NCI-H345 (cell line): Measurements from ENCODE around the gene ARHGAP42.
"Not testable (repeated sequence)": the region's sequence is repeated elsewhere in the genome, so short reads cannot be mapped to it uniquely, and the experiment has no call there.

Experiments used
- DNase-seq: peaks from one replicate; lab custom pipeline; 2025; lab: John Stamatoyannopoulos, UW

ARHGAP42 gene

GRCh38 chr11:100726680-100727079, 39.6 kb downstream of the ARHGAP42 start:
- no peak for DNase-seq

- no peak for DNase-seq
Observed at GRCh38 chr11:100727410-100727809, 40.3 kb downstream of the ARHGAP42 start.

GRCh38 chr11:100730266-100730665, 43.2 kb downstream of the ARHGAP42 start:
- DNase-seq = no peak

- no peak for DNase-seq
Observed at GRCh38 chr11:100731471-100731870, 44.4 kb downstream of the ARHGAP42 start.

- DNase-seq = no peak
Observed at GRCh38 chr11:100732949-100733348, 45.9 kb downstream of the ARHGAP42 start.

GRCh38 chr11:100734743-100735527, 47.8 kb downstream of the ARHGAP42 start:
- DNase-seq = no peak

- DNase-seq = no peak
Observed at GRCh38 chr11:100735949-100736675, 49.0 kb downstream of the ARHGAP42 start.

GRCh38 chr11:100738701-100739270, 51.7 kb downstream of the ARHGAP42 start:
- DNase-seq = no peak

DNA sequence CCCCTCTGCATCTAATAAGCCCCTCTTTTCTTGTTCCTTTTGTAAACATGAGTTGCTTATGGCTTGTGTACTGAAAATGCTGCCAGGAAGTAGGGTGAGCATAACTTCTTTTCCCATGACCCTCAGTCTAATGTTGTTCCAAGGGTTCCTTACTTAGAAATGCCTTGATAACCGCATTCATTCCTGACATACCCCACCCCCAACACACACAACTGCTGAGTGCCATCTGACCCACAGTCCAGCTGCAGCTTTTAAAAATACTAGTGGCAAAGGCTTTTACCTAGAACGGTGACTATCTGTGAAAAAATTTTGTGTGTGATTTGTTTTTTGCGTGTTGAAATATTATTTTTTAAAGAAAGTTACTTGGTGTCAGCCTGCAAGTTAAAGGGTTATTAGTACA, 52.6 kb downstream of the ARHGAP42 start:
- no peak for DNase-seq

GRCh38 chr11:100740440-100740839, 53.4 kb downstream of the ARHGAP42 start:
- no peak for DNase-seq

DNA sequence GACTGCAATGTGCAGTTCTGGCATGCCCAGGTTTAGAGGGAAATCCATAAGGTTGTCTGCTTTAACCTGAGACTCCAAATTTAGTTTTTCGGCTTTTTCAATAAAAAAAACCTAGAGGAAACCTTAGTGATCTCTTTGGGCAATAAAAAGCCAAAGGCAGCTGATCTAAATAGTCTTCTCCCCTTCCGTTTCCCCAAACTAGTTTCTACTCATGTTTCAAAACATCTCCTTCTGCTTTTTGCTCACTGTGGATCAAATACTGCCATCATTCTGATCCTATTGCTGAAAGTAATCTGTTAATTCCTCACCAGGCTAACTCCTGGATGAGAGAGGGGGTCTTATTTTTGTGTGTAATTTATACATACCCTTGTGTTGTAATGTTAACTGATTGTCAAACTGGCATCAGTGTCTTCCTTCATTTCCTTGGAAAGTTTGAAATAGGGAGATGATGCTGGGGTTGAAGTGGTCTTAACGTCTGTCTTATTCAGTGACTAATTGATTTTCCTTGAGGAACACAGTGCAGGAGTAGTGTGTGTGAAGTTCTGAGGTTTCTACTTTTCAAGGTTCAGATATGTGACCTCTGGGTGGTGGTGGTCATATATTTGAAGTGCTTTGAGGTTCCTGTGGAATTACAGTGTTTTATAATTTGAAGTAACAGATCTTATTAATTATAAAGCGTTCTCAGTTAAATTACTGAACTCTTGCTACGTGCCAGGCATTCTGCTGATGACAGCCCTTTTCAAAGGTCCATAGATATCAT, 55.0 kb downstream of the ARHGAP42 start:
- no peak for DNase-seq

GRCh38 chr11:100746448-100746847, 59.4 kb downstream of the ARHGAP42 start:
- no peak for DNase-seq

DNA sequence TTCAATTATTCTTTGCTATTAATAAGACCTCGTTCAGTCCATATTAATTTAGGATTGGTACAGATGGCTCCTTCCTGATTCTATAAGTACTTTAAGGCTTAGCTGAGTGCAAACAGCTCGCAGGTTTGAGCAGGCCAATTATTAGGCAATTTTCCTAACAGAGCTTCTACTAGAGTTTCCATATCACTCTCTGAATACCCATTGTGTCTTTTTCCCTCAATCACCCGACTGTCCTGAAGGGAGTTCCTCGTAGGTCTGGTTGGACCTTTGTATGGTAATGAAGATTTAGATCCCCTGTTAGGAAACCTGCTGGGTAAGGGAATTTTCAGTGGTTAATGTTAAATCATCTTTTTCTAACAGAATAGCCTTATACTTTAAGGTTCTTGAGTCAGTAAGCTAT, 61.1 kb downstream of the ARHGAP42 start:
- DNase-seq = no peak

- DNase-seq = not testable (repeated sequence)
Observed at GRCh38 chr11:100749887-100750565, 62.9 kb downstream of the ARHGAP42 start.

- DNase-seq = not testable (repeated sequence)
Observed at GRCh38 chr11:100750566-100750891, 63.4 kb downstream of the ARHGAP42 start.

DNA sequence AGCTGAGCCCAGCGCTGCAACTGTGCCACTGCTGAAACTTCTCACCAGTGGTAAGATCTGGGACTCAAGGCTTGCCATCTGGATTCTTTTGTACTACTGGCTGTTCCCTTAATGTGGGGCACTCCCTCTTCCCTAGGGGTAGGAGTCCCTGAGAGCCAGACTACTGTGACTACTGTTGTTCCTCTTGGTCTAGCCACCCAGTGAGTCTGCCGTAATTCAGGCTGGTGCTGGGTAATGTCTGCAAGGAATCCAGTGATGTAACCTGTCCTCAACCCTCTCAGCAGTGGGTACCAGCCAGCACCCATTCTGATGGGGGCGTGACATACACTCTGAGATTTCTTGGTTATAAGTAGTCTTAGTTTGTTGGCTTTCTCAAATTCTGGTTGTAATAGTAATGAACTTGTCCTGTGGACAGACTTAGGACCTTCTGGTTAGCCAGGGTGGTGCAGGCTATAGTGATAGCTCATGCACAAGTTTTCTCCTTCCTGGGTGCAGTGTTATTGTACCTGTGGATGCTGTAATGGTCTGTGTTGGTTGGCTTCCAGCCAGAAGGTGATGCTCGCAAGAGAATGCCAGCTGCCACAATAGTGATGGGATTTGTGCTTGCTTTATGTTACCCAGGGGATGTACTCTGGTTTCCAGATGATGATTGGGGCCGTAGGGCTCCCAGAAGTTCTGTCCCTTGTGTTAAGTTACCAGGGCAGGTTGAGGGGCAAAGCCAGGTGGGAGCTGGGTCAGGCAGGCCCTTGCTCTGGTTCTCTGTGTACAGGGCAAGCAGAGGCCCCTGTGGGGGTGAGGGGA, 65.5 kb downstream of the ARHGAP42 start:
- DNase-seq = peak; percentile 78

- peak; percentile 42 for DNase-seq
Observed at GRCh38 chr11:100753172-100753543, 66.1 kb downstream of the ARHGAP42 start.

GRCh38 chr11:100753571-100753970, 66.5 kb downstream of the ARHGAP42 start:
- DNase-seq = no peak

GRCh38 chr11:100756559-100756958, 69.5 kb downstream of the ARHGAP42 start:
- DNase-seq = peak; percentile 58

- no peak for DNase-seq
Observed at GRCh38 chr11:100757646-100758045, 70.6 kb downstream of the ARHGAP42 start.

GRCh38 chr11:100759106-100759505, 72.0 kb downstream of the ARHGAP42 start:
- no peak for DNase-seq
